GM12878 (cell line): ENCODE measurements around the gene LRRC26. TPM values are rescaled to one million over a fixed set of nuclear protein-coding genes. Genes with fewer than 3 reads are reported as not detected.

Experiments used
- ATAC-seq: fragments of 200-7000 bp; cut with Tn5 transposase; 3 replicates; pipeline ENCODE4 v1.9.1; 2020; ENCODE audit warnings: mild to moderate bottlenecking, moderate library complexity
- BruUV-seq: library from RNA; stranded (reverse); fragments of 400-500 nt; replicated peaks from 2 replicates; lab custom pipeline; 2021; lab: Mats Ljungman, UMichigan
- CTCF ChIA-PET: fragments of 300-600 bp; sonication (Branson Sonifier 250); formaldehyde crosslinking; extraction: SDS; loops from one replicate; lab custom pipeline; 2021; ENCODE audit warnings: inconsistent platforms; lab: Yijun Ruan, JAX
- POLR2A ChIA-PET: fragments of 350-600 bp; formaldehyde crosslinking; extraction: SDS; loops from one replicate; lab custom pipeline; 2021; ENCODE audit warnings: inconsistent platforms; lab: Charles Lee
- RAD21 ChIA-PET: fragments of 300-600 bp; sonication (Branson Sonifier 250); formaldehyde crosslinking; loops from one replicate; lab custom pipeline; 2023; ENCODE audit warnings: antibody characterized with exemption; ENCODE audit not compliant: unreplicated experiment; lab: Charles Lee
- SMC1A ChIA-PET: fragments of 300-600 bp; sonication (Branson Sonifier 250); formaldehyde crosslinking; loops from one replicate; lab custom pipeline; 2023; ENCODE audit not compliant: unreplicated experiment, uncharacterized antibody; lab: Charles Lee
- DNase-seq: peaks from one replicate; pipeline ENCODE4 v3.0.0-alpha.2; 2011; ENCODE audit warnings: low read depth, low spot score
- FAIRE-seq: peaks from 3 replicates; lab custom pipeline; 2011; peaks lifted over from hg19 to GRCh38; lab: Jason Lieb, UNC
- H2AFZ ChIP-seq: 2 replicates; pipeline ENCODE4 v1.6.0; 2011; ENCODE audit warnings: low read depth, low read length, control low read depth; ENCODE audit not compliant: control insufficient read depth
- H3K27ac ChIP-seq: 2 replicates; pipeline ENCODE4 v1.5.1; 2011; ENCODE audit warnings: control low read depth; ENCODE audit not compliant: control insufficient read depth, insufficient read depth
- H3K27me3 ChIP-seq, 2 experiments: replicated peaks in 1 of 2; 2 replicates each; pipeline versions ENCODE4 v1.6.0 to v1.6.1; 2011; ENCODE audit warnings: low read length in 1 of 2; ENCODE audit not compliant: control insufficient read depth in 2 of 2, insufficient read depth in 2 of 2
- H3K36me3 ChIP-seq, 2 experiments: 2 replicates each; pipeline ENCODE4 v1.5.1; 2011; ENCODE audit warnings: low read length in 1 of 2; ENCODE audit not compliant: control insufficient read depth in 2 of 2, insufficient read depth in 2 of 2
- H3K4me1 ChIP-seq: 2 replicates; pipeline ENCODE4 v1.6.1; 2011; ENCODE audit warnings: mild to moderate bottlenecking, low read length, moderate library complexity, mixed read lengths; ENCODE audit not compliant: control insufficient read depth, insufficient read depth
- H3K4me2 ChIP-seq: 2 replicates; pipeline ENCODE4 v1.6.0; 2011; ENCODE audit warnings: control low read depth; ENCODE audit not compliant: control insufficient read depth, insufficient read depth
- H3K4me3 ChIP-seq: fragments of 200-600 bp; sonication (generic); 2 replicates; pipeline ENCODE4 v1.5.1; 2016
- H3K79me2 ChIP-seq: 2 replicates; pipeline ENCODE4 v1.6.0; 2011; ENCODE audit warnings: low read length; ENCODE audit not compliant: control insufficient read depth, insufficient read depth
- H3K9ac ChIP-seq: 2 replicates; pipeline ENCODE4 v1.8.0; 2011; ENCODE audit warnings: low read length, control low read depth, mixed read lengths; ENCODE audit not compliant: control insufficient read depth, insufficient read depth
- H3K9me3 ChIP-seq: replicated peaks from 3 replicates; pipeline ENCODE4 v1.5.1; 2011; ENCODE audit warnings: mild to moderate bottlenecking, low read length; ENCODE audit not compliant: control insufficient read depth, insufficient read depth
- H4K20me1 ChIP-seq: 2 replicates; pipeline ENCODE4 v1.6.0; 2011; ENCODE audit not compliant: control insufficient read depth, insufficient read depth
- ASH2L ChIP-seq: fragments of 300-600, 200-600 bp; sonication (generic); IDR thresholded peaks from 2 replicates; pipeline ENCODE4 v1.6.1; 2017; ENCODE audit warnings: low read depth, mild to moderate bottlenecking, borderline replicate concordance
- CHD1 ChIP-seq: IDR thresholded peaks from 2 replicates; pipeline ENCODE4 v1.6.1; 2012; ENCODE audit warnings: low read depth, low read length, improper control_type of control experiment
- HDAC2 ChIP-seq: fragments of 200-600 bp; sonication (generic); IDR thresholded peaks from 2 replicates; pipeline ENCODE4 v1.6.1; 2017
- HSF1 ChIP-seq: fragments of 150-350 bp; IDR thresholded peaks from 2 replicates; pipeline ENCODE4 v1.6.1; 2014; ENCODE audit warnings: mild to moderate bottlenecking, low read depth, low read length
- JUND ChIP-seq: IDR thresholded peaks from 2 replicates; pipeline ENCODE4 v1.6.1; 2012; ENCODE audit warnings: low read depth, mild to moderate bottlenecking, low read length, improper control_type of control experiment, moderate library complexity
- RCOR1 ChIP-seq: conservative IDR thresholded peaks from 2 replicates; pipeline ENCODE4 v1.6.1; 2012; ENCODE audit warnings: low read depth, low read length, improper control_type of control experiment
- SUPT20H ChIP-seq: IDR thresholded peaks from 2 replicates; pipeline ENCODE4 v1.6.1; 2011; ENCODE audit warnings: low read depth, mild to moderate bottlenecking, low read length, moderate library complexity, borderline replicate concordance; ENCODE audit not compliant: control insufficient read depth
- ZNF207 ChIP-seq: fragments of 450-650 bp; IDR thresholded peaks from 2 replicates; pipeline ENCODE4 v1.6.1; 2014; ENCODE audit warnings: antibody characterized with exemption, mild to moderate bottlenecking, borderline replicate concordance
- ZNF217 ChIP-seq: fragments of 450-650 bp; IDR thresholded peaks from 2 replicates; pipeline ENCODE4 v1.6.1; 2017; ENCODE audit warnings: antibody characterized with exemption, mild to moderate bottlenecking
- ZNF622 ChIP-seq: fragments of 450-650 bp; IDR thresholded peaks from 2 replicates; pipeline ENCODE4 v1.6.1; 2017; ENCODE audit warnings: mild to moderate bottlenecking, inconsistent platforms
- WGBS: methylation state at CpG from one replicate; pipeline ENCODE4 v1.1.6; 2016; ENCODE audit warnings: low lambda C conversion rate; ENCODE audit not compliant: insufficient replicate concordance, insufficient coverage; ENCODE audit errors: missing lambda C conversion rate; 5-methylcytosine and 5-hydroxymethylcytosine counted together
- in situ Hi-C: fragments of 300-500 bp; cut with MboI; formaldehyde crosslinking; loops from 9 replicates; pipeline ENCODE4 v1.14.3; 2018; ENCODE audit warnings: mixed read lengths
- intact Hi-C: fragments of 100-400 bp; cut with micrococcal nuclease; formaldehyde crosslinking; loops from one replicate; pipeline ENCODE4 v1.14.2; 2022; ENCODE audit not compliant: unreplicated experiment
- polyA plus RNA-seq, 11 experiments: library from polyadenylated mRNA; depleted of rRNA in 4 of 11; unstranded in 6 of 11; stranded (reverse) in 5 of 11; fragments of >200 nt; fragmentation: Nextera tagmentation in 4 of 11; fragmentation: Illumina TruSeq in 1 of 11; extraction: Ambion mirVana in 4 of 11; extraction: Trizol in 1 of 11; gene quantifications; 1 replicate in 1 of 11; 2 replicates in 10 of 11; pipeline versions ENCODE4 v1.2.1 to v1.2.3, GENCODE V29; 2011 to 2016; ENCODE audit warnings: inconsistent platforms in 2 of 11, missing spikeins in 2 of 11, low read depth in 1 of 11
- total RNA-seq, 4 experiments: library from RNA; depleted of rRNA in 3 of 4; stranded (reverse); fragments of >200 nt in 3 of 4; fragmentation: Illumina TruSeq in 1 of 4; extraction: Trizol in 1 of 4; gene quantifications; 2 replicates each; pipeline versions ENCODE4 v1.2.1 to v1.2.3, GENCODE V29; 2013 to 2021
- TF ChIP-seq, protein P1 (sequence below): fragments of 150-350 bp; IDR thresholded peaks from 2 replicates; pipeline ENCODE4 v1.6.1; 2016; ENCODE audit warnings: low read depth, low read length
- TF ChIP-seq, protein P2 (sequence below): fragments of 450-650 bp; IDR thresholded peaks from 2 replicates; pipeline ENCODE4 v1.6.1; 2017; ENCODE audit warnings: mild to moderate bottlenecking, moderate library complexity

Gene LRRC26
- total and polyA plus RNA-seq, 10 of the 15 experiments (the other 5 are each of a cell fraction or from before 2014, with no cell fraction given): 0.29 to 0.91 (median 0.64) TPM; not detected in 5

DNA sequence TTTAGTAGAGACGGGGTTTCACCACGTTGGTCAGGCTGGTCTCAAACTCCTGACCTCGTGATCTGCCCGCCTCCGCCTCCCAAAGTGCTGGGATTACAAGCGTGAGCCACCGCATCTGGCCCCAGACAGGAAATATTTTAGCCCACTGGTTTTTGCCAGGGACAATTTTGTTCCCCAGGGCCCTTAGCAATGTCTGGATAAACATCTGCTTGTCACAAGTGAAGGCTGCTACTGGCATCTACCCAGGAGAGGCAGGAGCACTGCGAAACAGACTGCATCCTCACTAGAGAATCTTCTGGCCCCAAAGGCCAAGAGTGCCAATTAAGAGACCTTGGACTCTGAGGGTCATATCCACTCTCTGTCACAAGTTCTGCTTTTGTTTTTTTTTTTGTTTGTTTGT, 33.1 kb upstream of the LRRC26 start:
- BruUV-seq: no TSS peak
- ChIA-PET RAD21 (interaction anchor here (0.8 to 1.2 kb wide), 3 partner anchors 19 to 53 kb away, joined by 3 to 7 read pairs (median 3); partner anchors contain the start of gene RNF208), SMC1A (interaction anchor here (0.7 to 4.6 kb wide), 2 partner anchors 17 to 21 kb away, joined by 3 to 18 read pairs; partner anchors contain the start of genes CYSRT1 and RNF208), CTCF (interaction anchor here (1.3 to 1.7 kb wide), 3 partner anchors 25 to 46 kb away, joined by 3 to 6 read pairs (median 3); partner anchors contain the start of gene RNF224)
- intact Hi-C loops: no loop called here
- H2AFZ ChIP-seq: no peak overlapping the region
- H3K4me1 ChIP-seq: peaks cover 43% of the 10 kb centered on the region
- H3K9me3 ChIP-seq: no peaks in the 10 kb centered on the region
- H3K27ac ChIP-seq: no peak overlapping the region
- no peaks in the 10 kb centered on the region for H3K36me3 ChIP-seq
- H3K9ac ChIP-seq: no peak overlapping the region
- FAIRE-seq (no peak), ATAC-seq (no peak), DNase-seq (no peak)
- peak overlapping the region; percentile 41; the same call in 1 of the 2 replicates for H3K4me2 ChIP-seq
- H4K20me1 ChIP-seq: no peaks in the 10 kb centered on the region
- H3K79me2 ChIP-seq: peaks cover 45% of the 10 kb centered on the region
- 45% methylated on average over 8 of the region's 8 CpGs for WGBS
- in situ Hi-C loops: no loop called here
- no peaks in the 10 kb centered on the region for H3K27me3 ChIP-seq
- H3K4me3 ChIP-seq: no peak overlapping the region
- TF ChIP-seq CHD1 (no peak), RCOR1 (no peak), SUPT20H (no peak), ASH2L (no peak), HDAC2 (no peak), HSF1 (no peak), ZNF207 (no peak), ZNF217 (no peak), JUND (no peak), ZNF622 (no peak)
- TF ChIP-seq, protein P1, sequence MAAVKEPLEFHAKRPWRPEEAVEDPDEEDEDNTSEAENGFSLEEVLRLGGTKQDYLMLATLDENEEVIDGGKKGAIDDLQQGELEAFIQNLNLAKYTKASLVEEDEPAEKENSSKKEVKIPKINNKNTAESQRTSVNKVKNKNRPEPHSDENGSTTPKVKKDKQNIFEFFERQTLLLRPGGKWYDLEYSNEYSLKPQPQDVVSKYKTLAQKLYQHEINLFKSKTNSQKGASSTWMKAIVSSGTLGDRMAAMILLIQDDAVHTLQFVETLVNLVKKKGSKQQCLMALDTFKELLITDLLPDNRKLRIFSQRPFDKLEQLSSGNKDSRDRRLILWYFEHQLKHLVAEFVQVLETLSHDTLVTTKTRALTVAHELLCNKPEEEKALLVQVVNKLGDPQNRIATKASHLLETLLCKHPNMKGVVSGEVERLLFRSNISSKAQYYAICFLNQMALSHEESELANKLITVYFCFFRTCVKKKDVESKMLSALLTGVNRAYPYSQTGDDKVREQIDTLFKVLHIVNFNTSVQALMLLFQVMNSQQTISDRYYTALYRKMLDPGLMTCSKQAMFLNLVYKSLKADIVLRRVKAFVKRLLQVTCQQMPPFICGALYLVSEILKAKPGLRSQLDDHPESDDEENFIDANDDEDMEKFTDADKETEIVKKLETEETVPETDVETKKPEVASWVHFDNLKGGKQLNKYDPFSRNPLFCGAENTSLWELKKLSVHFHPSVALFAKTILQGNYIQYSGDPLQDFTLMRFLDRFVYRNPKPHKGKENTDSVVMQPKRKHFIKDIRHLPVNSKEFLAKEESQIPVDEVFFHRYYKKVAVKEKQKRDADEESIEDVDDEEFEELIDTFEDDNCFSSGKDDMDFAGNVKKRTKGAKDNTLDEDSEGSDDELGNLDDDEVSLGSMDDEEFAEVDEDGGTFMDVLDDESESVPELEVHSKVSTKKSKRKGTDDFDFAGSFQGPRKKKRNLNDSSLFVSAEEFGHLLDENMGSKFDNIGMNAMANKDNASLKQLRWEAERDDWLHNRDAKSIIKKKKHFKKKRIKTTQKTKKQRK: no peak
- TF ChIP-seq, protein P2, sequence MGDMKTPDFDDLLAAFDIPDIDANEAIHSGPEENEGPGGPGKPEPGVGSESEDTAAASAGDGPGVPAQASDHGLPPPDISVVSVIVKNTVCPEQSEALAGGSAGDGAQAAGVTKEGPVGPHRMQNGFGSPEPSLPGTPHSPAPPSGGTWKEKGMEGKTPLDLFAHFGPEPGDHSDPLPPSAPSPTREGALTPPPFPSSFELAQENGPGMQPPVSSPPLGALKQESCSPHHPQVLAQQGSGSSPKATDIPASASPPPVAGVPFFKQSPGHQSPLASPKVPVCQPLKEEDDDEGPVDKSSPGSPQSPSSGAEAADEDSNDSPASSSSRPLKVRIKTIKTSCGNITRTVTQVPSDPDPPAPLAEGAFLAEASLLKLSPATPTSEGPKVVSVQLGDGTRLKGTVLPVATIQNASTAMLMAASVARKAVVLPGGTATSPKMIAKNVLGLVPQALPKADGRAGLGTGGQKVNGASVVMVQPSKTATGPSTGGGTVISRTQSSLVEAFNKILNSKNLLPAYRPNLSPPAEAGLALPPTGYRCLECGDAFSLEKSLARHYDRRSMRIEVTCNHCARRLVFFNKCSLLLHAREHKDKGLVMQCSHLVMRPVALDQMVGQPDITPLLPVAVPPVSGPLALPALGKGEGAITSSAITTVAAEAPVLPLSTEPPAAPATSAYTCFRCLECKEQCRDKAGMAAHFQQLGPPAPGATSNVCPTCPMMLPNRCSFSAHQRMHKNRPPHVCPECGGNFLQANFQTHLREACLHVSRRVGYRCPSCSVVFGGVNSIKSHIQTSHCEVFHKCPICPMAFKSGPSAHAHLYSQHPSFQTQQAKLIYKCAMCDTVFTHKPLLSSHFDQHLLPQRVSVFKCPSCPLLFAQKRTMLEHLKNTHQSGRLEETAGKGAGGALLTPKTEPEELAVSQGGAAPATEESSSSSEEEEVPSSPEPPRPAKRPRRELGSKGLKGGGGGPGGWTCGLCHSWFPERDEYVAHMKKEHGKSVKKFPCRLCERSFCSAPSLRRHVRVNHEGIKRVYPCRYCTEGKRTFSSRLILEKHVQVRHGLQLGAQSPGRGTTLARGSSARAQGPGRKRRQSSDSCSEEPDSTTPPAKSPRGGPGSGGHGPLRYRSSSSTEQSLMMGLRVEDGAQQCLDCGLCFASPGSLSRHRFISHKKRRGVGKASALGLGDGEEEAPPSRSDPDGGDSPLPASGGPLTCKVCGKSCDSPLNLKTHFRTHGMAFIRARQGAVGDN: no peak
- TF ChIP-seq, all 136 proteins: peak for 0
- POLR2A ChIA-PET: interaction anchor here (0.7 to 8.0 kb wide), 3 partner anchors 20 to 68 kb away, joined by 3 to 68 read pairs (median 29); partner anchors contain the start of genes CYSRT1 and RNF208
